ENCODE data around the gene MRPL2. TPM values are rescaled to one million over a fixed set of nuclear protein-coding genes. Genes with fewer than 3 reads are reported as not detected.
"Not testable (repeated sequence)": the region's sequence is repeated elsewhere in the genome, so short reads cannot be mapped to it uniquely, and the experiment has no call there.

Gene MRPL2
- total RNA-seq, 1 donor from 2014 or later: 97.4 TPM

DNA sequence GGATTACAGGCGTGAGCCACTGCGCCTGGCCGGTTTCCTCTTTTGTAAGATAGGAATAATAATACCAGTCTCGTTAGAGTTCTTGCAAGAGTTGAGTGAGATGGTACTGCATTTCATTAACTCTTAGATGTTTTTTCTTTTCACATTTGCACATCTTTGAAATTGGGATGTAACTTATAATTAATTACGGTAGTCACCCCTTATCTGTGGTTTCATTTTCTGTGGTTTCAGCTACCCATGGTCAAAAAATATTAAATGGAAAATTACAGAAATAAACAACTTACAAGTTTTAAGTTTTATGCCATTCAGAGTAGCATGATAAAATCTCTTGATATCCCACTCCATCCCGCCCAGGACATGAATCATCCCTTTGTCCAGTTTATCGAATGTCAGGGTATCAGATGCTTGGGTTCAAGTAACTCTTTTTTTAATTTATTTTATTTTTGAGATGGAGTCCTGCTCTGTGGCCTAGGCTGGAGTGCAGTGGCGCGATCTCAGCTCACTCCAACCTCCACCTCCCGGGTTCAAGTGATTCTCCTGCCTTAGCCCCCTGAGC is 32.3 kb upstream of the MRPL2 start:
- Mint-ChIP-seq H3K4me1 (ENCODE audit: low read depth) (peaks cover 18% of the 10 kb centered on the region), H3K27ac (no peak overlapping the region), H3K36me3 (ENCODE audit: low read depth) (no peaks in the 10 kb centered on the region), H3K27me3 (ENCODE audit: insufficient read depth) (peaks cover 9% of the 10 kb centered on the region), H3K9me3 (no peaks in the 10 kb centered on the region), H3K4me3 (no peak overlapping the region)
- intact Hi-C loops (cut with micrococcal nuclease): no loop called here
- no peak for DNase-seq (ENCODE audit: low spot score)

DNA sequence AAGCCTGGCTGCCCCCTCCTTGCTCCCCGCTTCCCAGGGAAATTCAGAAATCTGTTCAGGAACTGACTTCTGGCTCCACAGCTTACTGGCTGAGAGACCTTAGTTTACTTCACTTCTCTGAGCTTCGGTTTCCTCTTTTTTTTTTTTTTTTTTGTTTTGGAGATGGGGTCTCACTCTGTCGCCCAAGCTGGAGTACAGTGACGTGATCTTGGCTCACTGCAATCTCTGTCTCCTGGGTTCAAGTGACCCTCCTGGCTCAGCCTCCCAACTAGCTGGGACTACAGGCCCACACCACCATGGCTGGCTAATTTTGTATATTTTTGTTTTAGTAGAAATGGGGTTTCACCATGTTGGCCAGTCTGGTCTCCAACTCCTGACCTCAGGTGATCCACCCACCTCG is 31.8 kb upstream of the MRPL2 start:
- Mint-ChIP-seq H3K27ac (no peak overlapping the region), H3K4me3 (no peak overlapping the region), H3K4me1 (ENCODE audit: low read depth) (peaks cover 22% of the 10 kb centered on the region), H3K27me3 (ENCODE audit: insufficient read depth) (peaks cover 9% of the 10 kb centered on the region), H3K9me3 (no peaks in the 10 kb centered on the region), H3K36me3 (ENCODE audit: low read depth) (no peaks in the 10 kb centered on the region)
- no peak for DNase-seq (ENCODE audit: low spot score)
- intact Hi-C loops (cut with micrococcal nuclease): no loop called here

DNA sequence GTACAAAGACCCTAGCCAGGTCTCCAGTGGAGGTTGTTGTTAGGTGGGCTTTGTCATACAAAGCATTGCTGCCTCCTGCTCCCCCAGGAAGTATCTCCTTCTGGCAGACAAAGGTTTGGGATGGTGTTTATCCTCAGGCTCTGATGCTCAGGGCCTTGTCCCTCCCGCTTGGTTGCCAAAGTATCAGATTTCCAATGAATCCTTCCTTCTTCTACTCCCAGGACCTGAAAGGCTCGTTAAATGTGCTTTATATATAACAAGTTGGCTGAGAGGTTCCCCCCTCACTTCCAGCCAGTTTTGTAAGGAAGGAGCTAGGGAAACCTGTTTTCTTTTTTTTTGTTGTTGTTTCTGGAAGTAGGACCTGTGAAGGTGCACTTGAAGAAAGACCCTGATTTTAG is 31.3 kb upstream of the MRPL2 start:
- DNase-seq (ENCODE audit: low spot score): no peak
- Mint-ChIP-seq H3K27ac (no peak overlapping the region), H3K4me3 (no peak overlapping the region), H3K36me3 (ENCODE audit: low read depth) (no peaks in the 10 kb centered on the region), H3K27me3 (ENCODE audit: insufficient read depth) (peaks cover 9% of the 10 kb centered on the region), H3K9me3 (no peaks in the 10 kb centered on the region), H3K4me1 (ENCODE audit: low read depth) (peaks cover 25% of the 10 kb centered on the region)
- intact Hi-C loops (cut with micrococcal nuclease): no loop called here

DNA sequence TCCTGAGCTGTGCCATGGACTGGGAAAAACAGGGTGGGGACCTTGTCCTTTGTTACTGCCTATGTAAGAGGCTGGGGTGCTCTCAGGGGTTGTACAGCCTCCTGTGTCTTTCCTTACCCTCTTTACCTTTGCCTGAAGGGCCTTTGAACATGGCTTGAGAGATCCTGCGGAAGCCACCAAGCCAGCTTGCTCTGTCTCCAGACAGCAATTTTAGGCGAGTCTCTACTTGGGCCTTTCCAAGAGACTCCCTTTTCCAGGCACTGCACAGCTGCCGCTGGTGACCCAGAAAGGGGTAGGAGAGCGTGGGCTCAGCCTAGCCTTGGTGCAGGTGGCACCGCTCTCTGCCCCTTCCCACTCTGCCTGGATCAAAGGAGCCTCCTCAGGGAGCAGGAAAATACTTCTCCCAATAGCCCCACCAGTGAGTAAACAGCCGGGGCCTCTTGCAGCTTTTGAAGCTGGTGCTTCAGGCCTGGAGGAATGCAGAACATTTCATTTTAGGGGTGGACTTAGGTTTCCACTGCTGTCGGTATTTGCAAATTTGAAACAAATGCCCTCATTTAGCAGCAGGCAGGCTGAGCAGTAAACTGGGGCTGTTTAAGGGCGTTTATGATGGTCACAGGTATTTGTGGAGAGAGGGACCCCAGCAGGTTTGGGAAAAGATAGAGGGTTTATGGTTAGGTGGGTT is 30.8 kb upstream of the MRPL2 start:
- H3K4me1 Mint-ChIP-seq (ENCODE audit: low read depth): peaks cover 25% of the 10 kb centered on the region
- H3K36me3 Mint-ChIP-seq (ENCODE audit: low read depth): no peaks in the 10 kb centered on the region
- intact Hi-C loops (cut with micrococcal nuclease): no loop called here
- H3K4me3 Mint-ChIP-seq: no peak overlapping the region
- no peak for DNase-seq (ENCODE audit: low spot score)
- no peaks in the 10 kb centered on the region for H3K9me3 Mint-ChIP-seq
- H3K27me3 Mint-ChIP-seq (ENCODE audit: insufficient read depth): peaks cover 9% of the 10 kb centered on the region
- H3K27ac Mint-ChIP-seq: no peak overlapping the region

DNA sequence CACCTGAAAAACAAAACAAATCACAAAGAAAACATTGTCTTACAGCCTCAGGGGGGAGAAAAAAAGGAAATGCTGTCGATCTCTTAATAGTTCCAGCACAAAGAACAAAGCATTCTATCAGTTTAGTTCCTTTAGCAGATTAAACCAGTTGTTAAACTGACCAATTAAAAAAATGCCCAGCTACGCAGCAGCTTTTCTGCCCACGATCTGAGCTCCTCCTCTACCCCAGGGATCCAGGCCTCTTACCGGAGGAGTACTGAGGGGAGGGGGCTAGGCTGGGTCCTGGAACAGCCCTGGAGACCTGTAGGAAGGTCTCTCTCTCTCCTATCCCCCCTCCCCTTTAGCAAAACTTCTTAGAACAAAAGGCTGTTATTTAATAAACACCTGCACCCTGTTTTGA is 30.2 kb upstream of the MRPL2 start:
- peaks cover 9% of the 10 kb centered on the region for H3K27me3 Mint-ChIP-seq (ENCODE audit: insufficient read depth)
- H3K4me1 Mint-ChIP-seq (ENCODE audit: low read depth): peaks cover 25% of the 10 kb centered on the region
- intact Hi-C loops (cut with micrococcal nuclease): no loop called here
- no peak overlapping the region for H3K27ac Mint-ChIP-seq
- H3K9me3 Mint-ChIP-seq: no peaks in the 10 kb centered on the region
- H3K4me3 Mint-ChIP-seq: no peak overlapping the region
- H3K36me3 Mint-ChIP-seq (ENCODE audit: low read depth): no peaks in the 10 kb centered on the region
- no peak for DNase-seq (ENCODE audit: low spot score)

DNA sequence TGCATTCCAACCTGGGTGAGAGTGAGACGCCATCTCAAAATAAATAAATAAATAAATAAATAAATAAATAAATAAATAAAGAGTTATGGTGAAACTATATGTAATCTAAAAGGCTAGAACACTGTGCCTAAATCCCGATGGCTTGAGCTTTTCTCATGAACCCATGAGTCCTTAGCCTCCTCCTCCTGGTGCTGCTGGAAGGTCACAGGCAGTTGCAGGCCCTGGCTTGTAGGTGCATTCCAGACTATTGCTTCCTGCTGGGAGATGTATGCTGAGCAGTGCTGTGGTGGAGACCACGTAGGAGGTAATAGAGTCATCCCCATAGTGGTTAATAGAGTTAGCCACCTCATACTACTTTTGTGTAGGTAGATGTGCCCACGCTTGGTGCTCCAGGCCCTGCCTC is 29.4 kb upstream of the MRPL2 start:
- H3K4me1 Mint-ChIP-seq (ENCODE audit: low read depth): peaks cover 20% of the 10 kb centered on the region
- no peak overlapping the region for H3K27ac Mint-ChIP-seq
- no peaks in the 10 kb centered on the region for H3K36me3 Mint-ChIP-seq (ENCODE audit: low read depth)
- H3K27me3 Mint-ChIP-seq (ENCODE audit: insufficient read depth): peaks cover 11% of the 10 kb centered on the region
- no peak for DNase-seq (ENCODE audit: low spot score)
- H3K9me3 Mint-ChIP-seq: no peaks in the 10 kb centered on the region
- intact Hi-C loops (cut with micrococcal nuclease): no loop called here
- H3K4me3 Mint-ChIP-seq: no peak overlapping the region

DNA sequence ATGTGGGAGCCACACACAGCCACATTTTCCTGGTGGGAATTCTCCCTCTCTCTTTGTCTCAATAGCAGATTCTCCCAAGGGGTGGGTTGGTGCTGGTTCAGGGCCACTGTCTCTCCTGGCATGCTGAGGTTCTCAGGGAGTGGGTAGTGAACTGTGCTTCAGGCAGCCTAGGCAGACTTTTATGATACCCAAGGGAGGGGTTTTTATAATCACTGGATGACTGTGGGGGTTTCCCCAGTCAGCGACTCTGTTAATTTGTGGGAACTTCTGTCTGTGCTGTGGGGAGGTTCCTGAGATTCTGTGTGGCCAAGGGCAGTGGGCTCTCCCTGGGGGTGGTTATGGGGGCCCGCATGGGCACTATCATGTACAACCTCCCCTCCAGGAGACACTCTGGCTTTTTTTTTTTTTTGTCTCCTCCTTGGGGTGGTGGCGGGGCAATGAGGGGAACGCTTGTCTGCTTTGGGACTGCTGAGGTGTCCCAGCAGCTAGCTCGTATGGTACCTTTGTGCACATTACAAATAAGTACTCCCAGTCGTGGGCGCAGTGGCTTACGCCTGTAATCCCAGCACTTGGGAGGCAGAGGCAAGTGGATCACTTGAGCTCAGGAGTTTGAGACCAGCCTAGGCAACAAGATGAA is 26.9 kb upstream of the MRPL2 start:
- H3K9me3 Mint-ChIP-seq: no peaks in the 10 kb centered on the region
- H3K27ac Mint-ChIP-seq: no peak overlapping the region
- H3K27me3 Mint-ChIP-seq (ENCODE audit: insufficient read depth): peaks cover 18% of the 10 kb centered on the region
- H3K4me3 Mint-ChIP-seq: no peak overlapping the region
- no peak for DNase-seq (ENCODE audit: low spot score)
- peaks cover 7% of the 10 kb centered on the region for H3K4me1 Mint-ChIP-seq (ENCODE audit: low read depth)
- no peaks in the 10 kb centered on the region for H3K36me3 Mint-ChIP-seq (ENCODE audit: low read depth)
- intact Hi-C loops (cut with micrococcal nuclease): loop anchor here (1.0 kb wide), 1 partner anchor 10 kb away; the partner anchor contains the start of gene PTK7

DNA sequence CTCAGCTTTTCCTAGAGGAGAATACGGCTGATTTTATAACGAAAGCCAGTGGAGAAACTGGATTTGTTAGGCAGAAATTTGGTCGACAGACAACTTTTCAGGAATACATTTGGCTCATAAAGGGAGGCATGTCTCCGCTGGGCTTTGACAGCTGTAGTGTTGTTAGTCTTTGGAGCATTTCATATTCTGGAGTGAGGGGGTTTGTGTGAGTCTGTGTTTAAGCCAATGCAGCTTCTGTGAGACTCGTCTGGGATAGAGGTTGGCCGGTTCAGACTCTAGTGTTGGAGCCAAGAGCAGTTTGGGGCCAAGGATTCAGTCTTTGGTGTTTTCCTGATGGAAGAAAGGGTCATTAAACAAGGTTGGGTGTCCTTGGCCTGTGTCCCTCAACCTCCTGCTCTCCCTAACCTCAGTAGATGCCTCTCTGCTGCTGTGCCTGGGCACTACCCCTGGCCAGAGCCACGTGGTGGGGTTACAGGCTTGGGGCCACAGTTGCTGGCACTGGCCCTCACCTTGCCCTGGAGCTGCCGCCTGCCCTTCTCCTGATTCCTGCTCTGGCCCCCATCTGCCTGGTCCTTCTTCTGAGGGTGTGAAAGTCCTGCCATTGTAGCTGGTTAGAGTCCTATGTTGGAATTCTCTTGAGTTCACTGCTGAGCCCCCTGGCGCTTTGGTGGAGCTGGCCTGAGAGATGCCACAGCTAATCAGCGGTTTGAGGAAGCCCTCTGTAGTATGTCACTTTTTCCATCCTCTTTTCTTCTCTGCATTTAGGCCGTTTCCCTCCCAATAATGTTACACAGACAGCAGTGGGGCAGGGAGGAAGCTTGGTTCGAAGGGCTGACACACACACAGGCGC is 23.8 kb upstream of the MRPL2 start:
- H3K27me3 Mint-ChIP-seq (ENCODE audit: insufficient read depth): peaks cover 26% of the 10 kb centered on the region
- no peaks in the 10 kb centered on the region for H3K9me3 Mint-ChIP-seq
- no peak overlapping the region for H3K4me3 Mint-ChIP-seq
- no peak overlapping the region for H3K27ac Mint-ChIP-seq
- H3K4me1 Mint-ChIP-seq (ENCODE audit: low read depth): peaks cover 7% of the 10 kb centered on the region
- intact Hi-C loops (cut with micrococcal nuclease): no loop called here
- no peak for DNase-seq (ENCODE audit: low spot score)
- no peaks in the 10 kb centered on the region for H3K36me3 Mint-ChIP-seq (ENCODE audit: low read depth)

DNA sequence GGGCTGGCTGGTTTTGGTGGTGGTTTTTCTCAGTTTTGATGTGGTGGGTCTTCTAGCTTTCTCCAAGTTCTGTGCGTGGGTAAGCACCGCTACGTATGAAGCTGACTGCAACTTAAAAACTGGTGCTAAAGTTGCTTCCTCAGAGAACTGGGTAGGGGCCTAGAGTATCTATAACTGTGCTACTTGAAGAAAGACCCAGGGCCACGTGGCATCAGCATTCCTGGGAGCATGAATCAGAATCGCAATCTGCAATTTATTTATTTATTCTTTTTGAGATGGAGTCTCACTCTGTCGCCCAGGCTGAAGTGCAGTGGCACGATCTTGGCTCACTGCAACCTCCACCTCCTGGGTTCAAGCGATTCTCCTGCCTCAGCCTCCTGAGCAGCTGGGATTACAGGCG is 22.7 kb upstream of the MRPL2 start:
- intact Hi-C loops (cut with micrococcal nuclease); H3K4me3 Mint-ChIP-seq; DNase-seq (ENCODE audit: low spot score); H3K27ac Mint-ChIP-seq; H3K4me1 Mint-ChIP-seq (ENCODE audit: low read depth); H3K9me3 Mint-ChIP-seq; H3K36me3 Mint-ChIP-seq (ENCODE audit: low read depth): not testable (repeated sequence)
- H3K27me3 Mint-ChIP-seq (ENCODE audit: insufficient read depth): peaks cover 36% of the 10 kb centered on the region

DNA sequence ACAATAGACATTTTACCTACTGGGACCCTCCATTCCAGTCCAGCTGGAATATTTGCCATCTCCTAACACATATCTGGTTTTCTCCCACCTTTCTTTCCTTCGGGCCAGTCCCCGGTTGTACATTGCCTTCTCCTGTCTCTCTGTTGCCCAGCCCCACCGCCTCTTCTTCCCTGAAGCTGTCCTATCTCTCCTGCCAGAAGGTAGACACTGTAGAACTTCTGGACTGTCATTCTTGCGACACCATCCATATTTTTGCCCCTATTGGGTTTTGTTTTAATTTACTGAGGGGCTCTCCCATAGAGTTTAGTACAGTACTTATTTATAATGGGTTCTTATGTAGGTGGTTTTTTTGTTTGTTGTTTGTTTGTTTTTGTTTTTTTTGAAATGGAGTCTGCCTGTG is 21.8 kb upstream of the MRPL2 start:
- no peak for DNase-seq (ENCODE audit: low spot score)
- Mint-ChIP-seq H3K4me3 (no peak overlapping the region), H3K27me3 (ENCODE audit: insufficient read depth) (peaks cover 35% of the 10 kb centered on the region), H3K36me3 (ENCODE audit: low read depth) (no peaks in the 10 kb centered on the region), H3K9me3 (no peaks in the 10 kb centered on the region), H3K4me1 (ENCODE audit: low read depth) (peaks cover 3% of the 10 kb centered on the region), H3K27ac (no peak overlapping the region)
- intact Hi-C loops (cut with micrococcal nuclease): no loop called here

DNA sequence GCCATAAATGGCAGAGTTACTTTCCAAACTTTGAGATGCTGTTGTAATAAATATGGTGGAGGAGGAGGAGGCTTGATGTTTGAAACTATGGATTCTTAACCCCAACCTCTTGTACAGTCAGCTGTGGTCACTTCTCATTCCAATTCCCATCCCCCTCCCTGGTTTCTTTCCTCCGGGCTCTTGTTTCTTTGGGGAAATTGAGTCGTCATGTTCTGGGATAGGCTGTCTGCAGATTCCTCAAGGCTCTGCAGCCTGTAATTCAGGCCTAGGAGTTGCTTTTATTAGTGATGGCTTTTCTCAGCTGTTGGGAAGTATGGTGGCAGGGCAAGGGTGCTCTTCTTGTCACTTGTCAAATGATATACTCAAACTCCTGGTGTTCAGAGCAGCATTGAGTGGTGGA is 19.5 kb upstream of the MRPL2 start:
- Mint-ChIP-seq H3K27ac (no peak overlapping the region), H3K4me1 (ENCODE audit: low read depth) (no peaks in the 10 kb centered on the region), H3K27me3 (ENCODE audit: insufficient read depth) (peaks cover 34% of the 10 kb centered on the region), H3K9me3 (no peaks in the 10 kb centered on the region), H3K4me3 (no peak overlapping the region), H3K36me3 (ENCODE audit: low read depth) (peaks cover 3% of the 10 kb centered on the region)
- DNase-seq (ENCODE audit: low spot score): no peak
- intact Hi-C loops (cut with micrococcal nuclease): no loop called here

DNA sequence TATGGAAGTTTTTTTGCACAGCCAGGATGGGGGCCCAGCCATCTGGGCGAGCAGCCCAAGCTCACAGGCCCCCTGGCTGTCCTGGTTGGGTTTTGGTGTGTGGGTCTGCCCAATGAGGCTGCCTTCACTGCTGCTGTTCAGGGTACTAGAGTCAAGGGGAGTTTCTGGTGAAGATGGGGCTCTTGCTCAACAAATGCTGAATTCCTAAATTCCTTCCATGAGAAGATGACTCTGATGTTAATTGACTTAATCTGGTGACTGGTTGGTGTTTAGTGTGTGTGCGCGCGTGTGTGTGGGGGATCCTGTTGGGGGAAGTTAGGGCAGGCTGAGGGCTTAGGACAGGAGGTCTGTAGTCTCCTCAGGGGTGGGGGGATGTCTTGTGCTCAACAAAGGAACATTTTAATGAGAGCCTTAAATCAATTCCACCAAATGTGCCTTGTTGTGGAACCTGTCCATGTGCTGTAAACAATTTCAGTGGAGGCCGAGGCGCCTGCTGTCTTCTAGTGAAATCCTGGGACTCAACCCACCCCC is 18.8 kb upstream of the MRPL2 start:
- Mint-ChIP-seq H3K36me3 (ENCODE audit: low read depth) (peaks cover 3% of the 10 kb centered on the region), H3K4me1 (ENCODE audit: low read depth) (no peaks in the 10 kb centered on the region)
- intact Hi-C loops (cut with micrococcal nuclease): no loop called here

More for the DNA sequence above, 18.8 kb upstream of the MRPL2 start:
- Mint-ChIP-seq H3K27me3 (ENCODE audit: insufficient read depth) (peaks cover 32% of the 10 kb centered on the region), H3K4me3 (peak overlapping the region; percentile 7), H3K9me3 (no peaks in the 10 kb centered on the region), H3K27ac (no peak overlapping the region)
- DNase-seq (ENCODE audit: low spot score): no peak

Measured in activated T-helper 1 cell treated with anti-CD3 and anti-CD28 coated beads, Interleukin-12 subunit alpha, Interleukin-12 subunit beta, Interleukin-2, Interleukin-4 antibody, amounts not matched to agents 30 ng/mL and 10 ng/mL and 1 ng/mL, durations not matched to agents 14 hours and 24 hours and 36 hours (primary cell).